OCI-LY7 (cell line): Measurements from ENCODE around the gene MTHFSD.

Source experiments
- EZH2phosphoT487 ChIP-seq: fragments of 200-600 bp; sonication (generic); IDR thresholded peaks from 2 replicates; pipeline ENCODE4 v1.6.1; 2018; ENCODE audit warnings: low read depth, borderline replicate concordance, mild to moderate bottlenecking, mixed run types, antibody characterized with exemption, low read length, moderate library complexity, mixed read lengths
- TF ChIP-seq, protein P1 (sequence below): fragments of 200-600 bp; sonication (generic); conservative IDR thresholded peaks from 2 replicates; pipeline ENCODE4 v1.5.1; 2014; ENCODE audit warnings: mild to moderate bottlenecking, antibody characterized with exemption, low read length, moderate library complexity, mixed read lengths

DNA sequence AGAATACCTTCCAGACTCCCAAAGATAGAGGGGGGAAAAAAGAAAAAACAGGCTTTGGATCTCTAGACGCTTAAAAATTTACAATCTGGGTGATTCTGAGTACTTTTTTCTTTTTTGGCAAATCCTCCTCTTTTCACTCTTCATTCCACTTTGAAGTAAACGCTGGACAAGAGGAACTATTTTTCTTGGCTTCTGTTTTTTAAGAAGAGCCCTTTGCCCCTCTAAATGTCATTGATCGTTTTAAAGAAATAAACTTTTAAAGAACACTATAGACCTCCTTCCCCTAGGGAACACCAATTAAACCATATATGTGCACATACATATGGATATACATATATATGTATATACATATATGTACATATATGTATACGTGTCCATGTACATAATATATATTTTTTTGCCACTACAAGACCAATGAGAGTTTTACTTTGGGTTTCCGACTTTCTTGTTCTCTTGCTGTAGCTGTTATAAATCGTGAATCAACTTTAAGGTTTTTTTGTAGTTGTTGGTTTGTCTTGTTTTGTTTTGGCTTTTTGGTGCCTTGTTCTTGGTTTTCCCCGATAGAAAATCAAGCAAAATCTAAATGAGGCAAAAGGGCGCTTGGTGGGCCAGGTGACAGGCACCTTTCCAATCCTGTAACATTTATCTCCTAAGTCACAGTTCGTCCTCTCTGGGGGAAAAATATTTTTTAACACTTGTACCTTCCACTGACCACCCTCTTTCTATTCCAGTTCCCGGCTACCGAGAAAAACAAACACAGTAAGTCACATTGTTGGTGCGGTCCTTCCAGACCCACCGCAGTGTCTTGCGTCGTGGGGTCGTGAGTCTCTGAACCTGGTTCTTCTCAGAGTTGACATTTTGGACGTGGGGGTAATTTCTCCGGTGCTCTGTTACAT lies 40.3 kb downstream of the MTHFSD start:
- TF ChIP-seq, protein P1, sequence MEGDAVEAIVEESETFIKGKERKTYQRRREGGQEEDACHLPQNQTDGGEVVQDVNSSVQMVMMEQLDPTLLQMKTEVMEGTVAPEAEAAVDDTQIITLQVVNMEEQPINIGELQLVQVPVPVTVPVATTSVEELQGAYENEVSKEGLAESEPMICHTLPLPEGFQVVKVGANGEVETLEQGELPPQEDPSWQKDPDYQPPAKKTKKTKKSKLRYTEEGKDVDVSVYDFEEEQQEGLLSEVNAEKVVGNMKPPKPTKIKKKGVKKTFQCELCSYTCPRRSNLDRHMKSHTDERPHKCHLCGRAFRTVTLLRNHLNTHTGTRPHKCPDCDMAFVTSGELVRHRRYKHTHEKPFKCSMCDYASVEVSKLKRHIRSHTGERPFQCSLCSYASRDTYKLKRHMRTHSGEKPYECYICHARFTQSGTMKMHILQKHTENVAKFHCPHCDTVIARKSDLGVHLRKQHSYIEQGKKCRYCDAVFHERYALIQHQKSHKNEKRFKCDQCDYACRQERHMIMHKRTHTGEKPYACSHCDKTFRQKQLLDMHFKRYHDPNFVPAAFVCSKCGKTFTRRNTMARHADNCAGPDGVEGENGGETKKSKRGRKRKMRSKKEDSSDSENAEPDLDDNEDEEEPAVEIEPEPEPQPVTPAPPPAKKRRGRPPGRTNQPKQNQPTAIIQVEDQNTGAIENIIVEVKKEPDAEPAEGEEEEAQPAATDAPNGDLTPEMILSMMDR: no peak
- no peak for TF ChIP-seq EZH2phosphoT487
